Thymus (tissue), 11 donors: ENCODE results near the gene ABCA1. TPM values are rescaled to one million over a fixed set of nuclear protein-coding genes. Genes with fewer than 3 reads are reported as not detected.

Experiments
- DNase-seq, 9 donors: peaks; one replicate each; pipeline ENCODE4 v3.0.0-alpha.2; 2013; ENCODE audit warnings: low spot score in 9 of 9, low read depth in 6 of 9, missing footprints in 1 of 9
- H3K27ac ChIP-seq, 2 donors: one replicate each; pipeline ENCODE4 v1.5.1; 2013; ENCODE audit warnings: control low read depth in 1 of 2, low read depth in 1 of 2, low read length in 1 of 2, mild to moderate bottlenecking in 1 of 2, moderate library complexity in 1 of 2
- H3K27me3 ChIP-seq, 2 donors: one replicate each; pipeline ENCODE4 v1.5.1; 2013; ENCODE audit warnings: low read length in 1 of 2; ENCODE audit not compliant: control insufficient read depth in 2 of 2, insufficient read depth in 1 of 2
- H3K36me3 ChIP-seq, 2 donors: one replicate each; pipeline ENCODE4 v1.5.1; 2013; ENCODE audit warnings: low read length in 1 of 2, mild to moderate bottlenecking in 1 of 2, moderate library complexity in 1 of 2; ENCODE audit not compliant: control insufficient read depth in 2 of 2, insufficient read depth in 2 of 2
- H3K4me1 ChIP-seq, 2 donors: one replicate each; pipeline ENCODE4 v1.5.1; 2013; ENCODE audit warnings: low read length in 2 of 2; ENCODE audit not compliant: control insufficient read depth in 2 of 2, insufficient read depth in 2 of 2
- H3K4me3 ChIP-seq, 2 donors: one replicate each; pipeline ENCODE4 v1.5.1; 2013; ENCODE audit warnings: low read length in 2 of 2, control low read depth in 1 of 2, mild to moderate bottlenecking in 1 of 2
- H3K9me3 ChIP-seq, 2 donors: one replicate each; pipeline ENCODE4 v1.5.1; 2013; ENCODE audit warnings: low read length in 1 of 2, mild to moderate bottlenecking in 1 of 2; ENCODE audit not compliant: control insufficient read depth in 2 of 2, insufficient read depth in 1 of 2
- WGBS: extraction: QIAGEN DNeasy Blood & Tissue Kit; methylation state at CpG from one replicate; pipeline ENCODE4 v1.1.7; 2013; 5-methylcytosine and 5-hydroxymethylcytosine counted together
- polyA plus RNA-seq: library from polyadenylated mRNA; stranded (reverse); fragments of 200-250 nt; gene quantifications from one replicate; pipeline ENCODE4 v1.2.3, GENCODE V29; 2013
- total RNA-seq: library from RNA; stranded (reverse); fragments of 120-200 nt; gene quantifications from one replicate; pipeline ENCODE4 v1.2.4, GENCODE V29; 2013
- donor health status: healthy.

The ABCA1 gene
- total and polyA plus RNA-seq, 2 donors: 14.6 to 25.9 TPM

DNA sequence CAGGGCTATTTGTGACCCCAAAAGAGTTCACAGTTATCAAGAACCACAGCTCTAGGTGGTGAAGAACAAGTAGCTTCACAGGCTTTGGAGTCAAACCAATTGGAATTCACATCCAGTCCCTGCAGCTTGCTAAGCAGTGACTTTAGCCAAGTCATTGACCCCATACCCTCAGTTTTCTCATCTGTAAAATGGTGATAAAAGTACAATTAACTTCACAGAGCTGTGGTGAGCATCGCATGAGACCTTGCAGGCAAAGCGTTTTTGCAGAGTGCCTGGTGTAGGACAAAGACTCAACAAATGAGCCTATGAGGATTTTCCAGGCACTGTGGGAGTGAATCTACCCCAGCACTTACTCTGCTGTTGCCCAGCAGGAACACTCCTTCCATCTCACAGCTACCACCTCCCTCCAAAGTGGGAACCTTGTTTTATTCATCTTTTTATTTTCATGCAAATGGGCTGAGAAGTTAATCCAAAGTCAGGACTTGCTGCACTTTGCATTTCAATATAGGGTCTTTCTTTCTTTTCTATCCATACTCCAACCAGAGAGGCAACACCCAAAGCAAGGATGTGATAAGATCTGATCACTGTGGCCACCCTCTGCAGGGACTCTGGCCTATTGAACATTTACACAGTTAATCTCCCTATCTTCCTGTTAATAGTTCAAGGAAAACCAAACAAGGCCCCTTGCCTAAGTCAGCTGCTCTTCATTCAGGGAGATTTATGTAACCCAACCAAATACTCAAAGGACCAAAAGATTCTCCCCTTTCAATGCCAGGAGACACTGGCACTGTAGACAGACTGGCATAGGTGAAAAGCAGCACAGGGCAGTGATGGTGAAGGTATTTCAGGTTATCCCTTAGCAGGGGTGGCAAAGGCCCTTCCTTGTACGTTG lies 41.9 kb downstream of the ABCA1 start:
- no peaks in the 10 kb centered on the region for H3K9me3 ChIP-seq
- peaks cover 37 to 64% of the 10 kb centered on the region in 2 donors for H3K36me3 ChIP-seq
- no peaks in the 10 kb centered on the region for H3K4me1 ChIP-seq

DNA sequence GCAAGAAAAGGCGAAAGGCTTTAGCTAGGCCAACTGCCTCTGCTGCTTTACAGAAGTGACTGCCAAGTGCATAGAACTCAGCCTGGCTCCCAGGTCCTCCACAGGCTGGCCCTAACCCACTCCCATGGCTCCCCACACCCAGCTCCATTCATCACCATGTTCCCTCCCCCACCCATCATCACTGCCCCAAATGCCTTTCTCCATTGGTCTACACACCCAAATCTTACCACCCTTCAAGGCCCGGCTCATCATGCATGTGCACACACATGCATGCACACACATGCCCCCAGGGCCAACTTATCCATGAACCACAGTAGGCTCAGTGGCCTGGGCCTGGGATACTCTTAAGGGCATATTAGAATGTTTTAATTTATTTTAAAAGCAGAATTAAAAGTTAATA lies 44.8 kb downstream of the ABCA1 start:
- 100% methylated on average over 2 of the region's 2 CpGs for WGBS
- Histone ChIP-seq H3K27ac (no peak overlapping the region), H3K27me3 (no peaks in the 10 kb centered on the region), H3K36me3 (peaks cover 37 to 71% of the 10 kb centered on the region in 2 donors), H3K4me3 (no peak overlapping the region), H3K9me3 (no peaks in the 10 kb centered on the region), H3K4me1 (no peaks in the 10 kb centered on the region)
- no peak for DNase-seq

More for the DNA sequence above, 41.9 kb downstream of the ABCA1 start:
- Histone ChIP-seq H3K27ac (no peak overlapping the region), H3K4me3 (no peak overlapping the region), H3K27me3 (no peaks in the 10 kb centered on the region)
- DNase-seq: no peak
- 93% methylated on average over 3 of the region's 3 CpGs for WGBS

DNA sequence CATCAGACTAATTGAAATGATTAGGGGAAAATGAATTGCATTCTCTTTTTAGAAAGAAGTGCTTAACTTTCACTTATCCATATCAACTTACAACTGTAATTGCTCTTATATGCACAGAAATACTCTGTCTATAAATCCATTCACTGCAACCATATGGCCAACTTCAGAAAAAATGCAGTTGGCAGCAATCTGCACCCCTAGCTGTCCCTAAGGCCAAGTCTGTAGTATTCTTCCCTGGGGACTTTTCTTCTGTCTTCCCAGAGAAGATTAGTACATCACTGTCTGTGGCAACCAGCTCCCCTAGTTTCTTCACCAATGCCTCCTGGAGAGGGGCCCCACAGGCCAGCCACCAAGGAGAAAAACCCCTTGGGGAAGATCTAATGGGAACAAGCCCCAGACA lies 45.4 kb downstream of the ABCA1 start:
- no peaks in the 10 kb centered on the region for H3K4me1 ChIP-seq
- H3K36me3 ChIP-seq: peaks cover 34 to 67% of the 10 kb centered on the region in 2 donors
- no peak overlapping the region for H3K4me3 ChIP-seq
- no peak overlapping the region for H3K27ac ChIP-seq
- DNase-seq: no peak
- H3K27me3 ChIP-seq: no peaks in the 10 kb centered on the region
- H3K9me3 ChIP-seq: no peaks in the 10 kb centered on the region

DNA sequence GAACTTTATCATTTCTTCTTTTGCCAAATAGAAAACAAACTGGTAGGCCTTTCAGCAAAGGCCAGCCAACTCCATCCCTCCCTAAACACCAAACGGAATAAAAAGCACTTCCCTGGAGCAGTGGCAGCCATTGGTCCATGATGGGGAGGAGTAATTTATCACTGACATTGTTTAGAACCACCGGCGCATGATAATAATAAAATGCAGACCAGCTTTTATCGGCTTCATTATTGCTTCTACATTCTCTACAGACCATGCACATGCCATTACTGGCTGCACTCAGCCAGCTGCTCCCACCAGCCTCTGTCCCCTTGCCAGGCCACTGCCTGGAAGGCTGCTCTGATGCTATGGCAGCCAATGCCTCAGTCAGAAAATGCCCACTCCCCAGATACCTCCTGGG lies 45.9 kb downstream of the ABCA1 start:
- Histone ChIP-seq H3K9me3 (no peaks in the 10 kb centered on the region), H3K27ac (no peak overlapping the region), H3K27me3 (no peaks in the 10 kb centered on the region), H3K4me1 (no peaks in the 10 kb centered on the region), H3K4me3 (no peak overlapping the region), H3K36me3 (peaks cover 34 to 69% of the 10 kb centered on the region in 2 donors)
- no peak for DNase-seq
- WGBS: 96% methylated on average over 4 of the region's 4 CpGs

DNA sequence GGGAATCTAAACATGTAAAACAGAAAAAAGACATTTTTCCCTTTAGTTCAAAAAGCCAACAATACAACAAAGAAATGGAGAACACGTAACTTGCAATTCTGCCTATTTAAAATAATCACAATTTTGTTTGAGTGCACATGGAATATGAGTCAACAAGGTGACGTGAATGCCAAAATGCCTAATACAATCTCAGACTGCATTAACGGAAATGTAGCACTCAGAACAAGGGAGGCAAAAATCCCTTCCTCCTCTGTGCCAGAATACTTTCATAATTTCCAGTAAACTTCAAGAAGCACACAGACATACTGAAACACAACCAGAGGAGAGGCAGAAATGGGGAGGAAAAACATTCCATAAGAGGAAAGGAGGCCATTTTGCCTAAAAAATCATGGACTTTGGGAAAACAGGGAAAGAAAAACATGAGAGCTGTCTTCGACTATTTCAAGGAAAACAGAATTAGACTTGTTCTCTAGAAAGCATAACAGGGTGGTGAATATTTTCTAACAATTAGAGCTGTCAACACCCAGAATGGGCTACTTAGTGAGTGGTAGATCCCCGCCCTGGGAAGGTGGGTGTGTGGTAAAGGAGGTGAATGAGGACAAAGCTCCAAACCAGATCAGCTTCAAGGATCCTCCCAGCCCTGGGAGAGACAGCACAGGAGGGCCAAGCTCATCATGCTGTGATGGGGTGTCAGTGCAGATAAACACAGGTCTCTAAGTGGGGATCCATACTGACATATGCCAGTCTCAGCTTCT lies 48.2 kb downstream of the ABCA1 start:
- Histone ChIP-seq H3K36me3 (peaks cover 31 to 69% of the 10 kb centered on the region in 2 donors), H3K27me3 (no peaks in the 10 kb centered on the region), H3K9me3 (no peaks in the 10 kb centered on the region), H3K27ac (no peak overlapping the region), H3K4me1 (no peaks in the 10 kb centered on the region), H3K4me3 (no peak overlapping the region)
- 96% methylated on average over 5 of the region's 5 CpGs for WGBS
- DNase-seq: no peak

DNA sequence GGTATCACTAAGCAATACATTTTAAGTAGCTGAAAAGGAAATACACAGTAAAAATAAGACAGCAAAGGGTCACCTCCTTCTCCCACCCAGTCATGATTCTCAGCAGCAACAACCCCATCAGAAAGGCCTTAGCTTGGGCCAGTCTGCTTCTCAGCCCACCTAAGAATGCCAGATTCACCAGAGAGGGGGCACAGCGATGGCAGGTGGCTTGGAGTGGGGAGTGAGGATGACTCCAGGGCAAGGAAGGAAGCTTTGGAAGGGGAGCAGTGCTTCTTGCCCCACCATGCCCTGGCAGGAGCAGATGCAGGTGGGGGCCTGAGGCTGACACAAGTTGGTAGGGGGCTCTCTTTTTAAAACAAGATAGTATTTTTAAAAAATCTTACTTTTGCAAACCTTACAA lies 51.4 kb downstream of the ABCA1 start:
- no peaks in the 10 kb centered on the region for H3K9me3 ChIP-seq
- no peaks in the 10 kb centered on the region for H3K4me1 ChIP-seq
- no peaks in the 10 kb centered on the region for H3K27me3 ChIP-seq
- peaks cover 14 to 54% of the 10 kb centered on the region in 2 donors for H3K36me3 ChIP-seq
- H3K27ac ChIP-seq: no peak overlapping the region
- no peak overlapping the region for H3K4me3 ChIP-seq
- no peak for DNase-seq
- 100% methylated on average over 1 of the region's 1 CpG for WGBS

DNA sequence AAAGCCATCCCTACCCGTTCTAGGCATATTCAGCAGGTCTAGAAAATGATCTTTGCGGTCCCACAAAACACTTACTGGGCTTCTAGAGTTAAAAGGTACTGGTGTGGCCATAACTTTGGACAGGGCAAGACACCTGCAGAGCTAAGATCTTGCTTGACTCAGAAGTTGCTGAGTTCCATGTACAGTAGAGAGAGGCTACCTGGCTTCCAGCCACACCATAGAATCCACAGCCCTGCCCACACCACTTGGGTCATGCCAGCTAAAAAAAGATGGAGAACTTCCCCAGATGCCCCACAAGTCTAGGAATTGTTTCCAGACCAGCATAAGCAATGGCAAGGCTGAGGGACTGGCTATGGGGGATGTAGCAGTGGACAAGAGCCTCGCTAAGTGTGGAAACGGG lies 52.1 kb downstream of the ABCA1 start:
- H3K27ac ChIP-seq: no peak overlapping the region
- peaks cover 14 to 56% of the 10 kb centered on the region in 2 donors for H3K36me3 ChIP-seq
- over 99% methylated on average over 4 of the region's 4 CpGs for WGBS
- H3K4me3 ChIP-seq: no peak overlapping the region
- H3K9me3 ChIP-seq: no peaks in the 10 kb centered on the region
- H3K27me3 ChIP-seq: no peaks in the 10 kb centered on the region
- no peaks in the 10 kb centered on the region for H3K4me1 ChIP-seq
- no peak for DNase-seq

DNA sequence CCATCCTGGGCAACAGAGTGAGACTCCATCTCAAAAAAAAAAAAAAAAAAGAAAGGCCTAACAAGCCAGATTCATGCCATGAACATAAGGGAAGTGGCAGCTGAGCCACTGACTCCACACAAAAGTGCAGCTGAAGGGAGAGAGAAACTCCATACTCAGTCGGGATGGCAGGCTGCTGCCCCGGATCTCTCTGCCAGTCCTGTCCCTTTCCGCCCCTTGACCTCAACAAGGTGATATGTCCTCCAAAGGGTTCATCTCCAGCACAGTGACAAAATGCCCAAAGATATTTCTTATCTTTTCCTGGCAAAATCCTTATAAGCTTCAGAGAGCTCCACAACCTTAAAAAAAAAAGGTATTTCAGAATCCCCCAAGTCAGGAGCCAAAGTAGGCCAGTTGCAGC lies 52.6 kb downstream of the ABCA1 start:
- 97% methylated on average over 3 of the region's 3 CpGs for WGBS
- H3K27me3 ChIP-seq: no peaks in the 10 kb centered on the region
- no peak overlapping the region for H3K27ac ChIP-seq
- peaks cover 14 to 59% of the 10 kb centered on the region in 2 donors for H3K36me3 ChIP-seq
- H3K4me1 ChIP-seq: no peaks in the 10 kb centered on the region
- no peak for DNase-seq
- H3K4me3 ChIP-seq: no peak overlapping the region
- no peaks in the 10 kb centered on the region for H3K9me3 ChIP-seq

DNA sequence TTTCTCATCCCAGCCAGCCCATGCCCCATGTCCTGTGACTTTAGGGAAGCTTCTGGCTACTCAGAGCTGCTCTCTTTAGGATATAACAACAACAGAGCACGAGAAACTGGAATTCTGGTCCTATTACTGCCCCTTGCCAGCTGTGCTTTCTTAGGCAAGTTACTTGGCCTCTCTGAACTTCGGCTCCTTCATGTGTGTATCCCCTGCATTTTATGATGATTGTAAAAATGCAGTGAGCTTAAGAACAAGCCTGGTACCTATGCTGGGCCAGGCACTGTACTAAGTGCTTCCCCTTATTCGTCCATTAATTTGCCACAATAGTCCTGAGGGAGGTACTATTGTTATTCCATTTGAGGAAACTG lies 54.5 kb downstream of the ABCA1 start:
- no peaks in the 10 kb centered on the region for H3K27me3 ChIP-seq
- no peak for DNase-seq
- 81% methylated on average over 3 of the region's 3 CpGs for WGBS
- H3K4me1 ChIP-seq: peaks cover 2 to 9% of the 10 kb centered on the region in 2 donors
- peak overlapping the region in 1 of 2 donors; percentile 18 for H3K27ac ChIP-seq
- H3K9me3 ChIP-seq: no peaks in the 10 kb centered on the region
- peaks cover 15 to 65% of the 10 kb centered on the region in 2 donors for H3K36me3 ChIP-seq
- no peak overlapping the region for H3K4me3 ChIP-seq
